Gastroesophageal sphincter (tissue), 4 donors: ENCODE measurements around the gene IL18RAP. TPM values are rescaled to one million over a fixed set of nuclear protein-coding genes. Genes with fewer than 3 reads are reported as not detected.

Experiments
- ATAC-seq: fragments of 150-250 bp; one replicate; pipeline ENCODE4 v1.9.1; 2016; ENCODE audit warnings: mild to moderate bottlenecking, moderate library complexity
- H3K27ac ChIP-seq, 4 donors: fragments of 200-600 bp; sonication (generic) in 3 of 4; 1 replicate in 3 of 4; 2 replicates in 1 of 4; pipeline ENCODE4 v1.5.1; 2016 to 2019
- H3K27me3 ChIP-seq: fragments of 200-600 bp; sonication (generic); one replicate; pipeline ENCODE4 v1.5.1; 2019
- H3K36me3 ChIP-seq, 2 donors: fragments of 200-600 bp; sonication (generic); one replicate each; pipeline ENCODE4 v1.5.1; 2019; ENCODE audit warnings: control low read depth in 1 of 2
- H3K4me1 ChIP-seq, 3 donors: fragments of 200-600 bp; sonication (generic); 1 replicate in 2 of 3; 2 replicates in 1 of 3; pipeline ENCODE4 v1.5.1; 2016 to 2019; ENCODE audit warnings: control low read depth in 2 of 3
- H3K4me3 ChIP-seq, 2 donors: fragments of 200-600 bp; sonication (generic); one replicate each; pipeline ENCODE4 v1.5.1; 2019; ENCODE audit warnings: mild to moderate bottlenecking in 1 of 2, moderate library complexity in 1 of 2
- H3K9me3 ChIP-seq, 3 donors: fragments of 200-600 bp; sonication (generic); one replicate each; pipeline ENCODE4 v1.5.1; 2017 to 2019; ENCODE audit warnings: control low read depth in 2 of 3
- CTCF ChIP-seq, 4 experiments: fragments of 200-600 bp in 2 of 4; fragments of 450-650 bp in 2 of 4; sonication (generic) in 1 of 4; IDR thresholded peaks; one replicate each; pipeline ENCODE4 v1.5.1; 2017 to 2019; ENCODE audit warnings: antibody characterized with exemption in 4 of 4, mild to moderate bottlenecking in 2 of 4, moderate library complexity in 2 of 4
- EP300 ChIP-seq: sonication (generic); formaldehyde crosslinking; IDR thresholded peaks from one replicate; pipeline ENCODE4 v1.6.1; 2017; ENCODE audit warnings: antibody characterized with exemption, mild to moderate bottlenecking
- POLR2A ChIP-seq, 2 donors: fragments of 450-650 bp; IDR thresholded peaks; one replicate each; pipeline ENCODE4 v1.6.1; 2017; ENCODE audit warnings: antibody characterized with exemption in 2 of 2, mild to moderate bottlenecking in 2 of 2, moderate library complexity in 1 of 2
- POLR2AphosphoS5 ChIP-seq: sonication (generic); formaldehyde crosslinking; IDR thresholded peaks from one replicate; pipeline ENCODE4 v1.6.1; 2017; ENCODE audit warnings: antibody characterized with exemption
- WGBS, 2 donors: methylation state at CpG; one replicate each; pipeline ENCODE4 v1.1.5; 2018; ENCODE audit warnings: low coverage in 1 of 2; 5-methylcytosine and 5-hydroxymethylcytosine counted together
- total RNA-seq, 4 donors: library from RNA; depleted of rRNA; stranded (reverse); fragments of >200 nt; gene quantifications; one replicate each; pipeline ENCODE4 v1.1.0, GENCODE V29; 2016

Gene IL18RAP
- total RNA-seq, 4 donors from 2014 or later = 0.47 to 5.0 (median 0.89) TPM; not detected in 1

- no CpG with 5 or more reads among the region's 2 CpGs for WGBS, 2 donors
- Histone ChIP-seq H3K4me3 (no peak overlapping the region), H3K36me3 (no peaks in the 10 kb centered on the region), H3K27ac (no peak overlapping the region), H3K27me3 (peaks cover 5% of the 10 kb centered on the region), H3K9me3 (no peaks in the 10 kb centered on the region), H3K4me1 (no peaks in the 10 kb centered on the region)
- no peak for ATAC-seq
- TF ChIP-seq POLR2A (IDR thresholded peaks at IDR 0.05) (no peak), POLR2AphosphoS5 (no peak), EP300 (no peak), CTCF (IDR thresholded peaks at IDR 0.05) (no peak)
Observed at GRCh38 chr2:102432386-102432785, 9.4 kb downstream of the IL18RAP start.

- H3K4me1 ChIP-seq = no peaks in the 10 kb centered on the region
- H3K27ac ChIP-seq = no peak overlapping the region
- H3K36me3 ChIP-seq = no peaks in the 10 kb centered on the region
- no peak overlapping the region for H3K4me3 ChIP-seq
- WGBS, 2 donors = 91 to 100% methylated on average over 3 to 4 of the region's 4 CpGs
- ATAC-seq = no peak
- TF ChIP-seq EP300 = no peak
- H3K27me3 ChIP-seq = peaks cover 5% of the 10 kb centered on the region
- H3K9me3 ChIP-seq = no peaks in the 10 kb centered on the region
Observed at GRCh38 chr2:102433973-102434654, 11.2 kb downstream of the IL18RAP start.

GRCh38 chr2:102434655-102435381 lies 11.9 kb downstream of the IL18RAP start:
- H3K4me1 ChIP-seq = no peaks in the 10 kb centered on the region
- H3K27me3 ChIP-seq = peaks cover 5% of the 10 kb centered on the region
- H3K27ac ChIP-seq = no peak overlapping the region
- no peak for TF ChIP-seq EP300
- TF ChIP-seq CTCF (IDR thresholded peaks at IDR 0.05) = no peak
- TF ChIP-seq POLR2AphosphoS5 = no peak
- TF ChIP-seq POLR2A (IDR thresholded peaks at IDR 0.05) = no peak
- ATAC-seq = no peak
- H3K9me3 ChIP-seq = no peaks in the 10 kb centered on the region
- 57 to 84% methylated on average over 2 of the region's 2 CpGs for WGBS, 2 donors
- no peaks in the 10 kb centered on the region for H3K36me3 ChIP-seq
- H3K4me3 ChIP-seq = no peak overlapping the region

GRCh38 chr2:102435741-102436140 lies 12.8 kb downstream of the IL18RAP start:
- TF ChIP-seq POLR2AphosphoS5 (no peak), EP300 (no peak), CTCF (IDR thresholded peaks at IDR 0.05) (no peak)
- H3K4me1 ChIP-seq = no peaks in the 10 kb centered on the region
- 66 to 67% methylated on average over 2 of the region's 2 CpGs for WGBS, 2 donors
- H3K4me3 ChIP-seq = no peak overlapping the region
- peaks cover 5% of the 10 kb centered on the region for H3K27me3 ChIP-seq
- H3K36me3 ChIP-seq = no peaks in the 10 kb centered on the region
- ATAC-seq = no peak
- no peak overlapping the region for H3K27ac ChIP-seq
- no peaks in the 10 kb centered on the region for H3K9me3 ChIP-seq

GRCh38 chr2:102436323-102436722 lies 13.4 kb downstream of the IL18RAP start:
- H3K4me3 ChIP-seq = no peak overlapping the region
- no peaks in the 10 kb centered on the region for H3K4me1 ChIP-seq
- TF ChIP-seq POLR2AphosphoS5 (no peak), POLR2A (IDR thresholded peaks at IDR 0.05) (no peak), CTCF (IDR thresholded peaks at IDR 0.05) (no peak), EP300 (no peak)
- 17 to 19% methylated on average over 1 to 2 of the region's 3 CpGs for WGBS, 2 donors
- H3K36me3 ChIP-seq = no peaks in the 10 kb centered on the region
- H3K9me3 ChIP-seq = no peaks in the 10 kb centered on the region
- no peak overlapping the region for H3K27ac ChIP-seq
- H3K27me3 ChIP-seq = peaks cover 9% of the 10 kb centered on the region
- ATAC-seq = no peak
